Measurements from ENCODE around the gene ARHGEF28. TPM values are rescaled to one million over a fixed set of nuclear protein-coding genes. Genes with fewer than 3 reads are reported as not detected.

The ARHGEF28 gene
- total and polyA plus RNA-seq, 5 experiments from 2014 or later: 0.52 TPM; not detected in 4

- Mint-ChIP-seq H3K27ac (no peak overlapping the region), H3K4me3 (no peak overlapping the region), H3K9me3 (no peaks in the 10 kb centered on the region), H3K36me3 (no peaks in the 10 kb centered on the region), H3K27me3 (peaks cover 7 to 27% (median 11%) of the 10 kb centered on the region in 5 donors), H3K4me1 (no peaks in the 10 kb centered on the region)
- ATAC-seq: no peak
- POLR2A ChIA-PET: no interaction called here
- DNase-seq: no peak
Measured at GRCh38 chr5:73719632-73720031, 93.6 kb downstream of the ARHGEF28 start.

- POLR2A ChIA-PET: no interaction called here
- DNase-seq (no peak), ATAC-seq (no peak)
- Mint-ChIP-seq H3K4me1 (no peaks in the 10 kb centered on the region), H3K27me3 (peaks cover 2 to 29% (median 10%) of the 10 kb centered on the region in 5 donors), H3K4me3 (no peak overlapping the region), H3K9me3 (no peaks in the 10 kb centered on the region), H3K27ac (no peak overlapping the region), H3K36me3 (no peaks in the 10 kb centered on the region)
Measured at GRCh38 chr5:73722231-73722630, 96.2 kb downstream of the ARHGEF28 start.

DNA sequence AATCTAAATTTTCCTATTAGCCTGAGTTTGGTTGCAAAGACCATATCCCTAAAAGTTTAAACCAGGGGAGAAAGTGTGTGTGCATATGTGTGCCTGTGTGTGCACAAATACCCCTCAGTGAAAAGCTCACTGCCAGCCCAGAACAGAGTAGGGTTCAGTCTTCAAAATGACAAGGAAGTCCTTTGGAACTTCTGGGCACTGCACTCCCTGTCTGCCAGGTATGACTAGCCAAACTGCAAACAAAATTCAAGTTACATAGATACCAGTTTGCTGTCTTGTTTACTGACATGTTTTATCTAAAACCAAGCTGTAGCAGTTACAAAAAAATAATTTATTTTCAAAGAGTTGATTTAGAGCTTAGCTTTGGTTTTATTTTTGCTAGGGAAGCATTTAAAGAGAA, 100.1 kb downstream of the ARHGEF28 start:
- Mint-ChIP-seq H3K4me1 (no peaks in the 10 kb centered on the region), H3K27me3 (peaks cover 0 to 7% (median 4%) of the 10 kb centered on the region in 5 donors), H3K27ac (no peak overlapping the region), H3K36me3 (no peaks in the 10 kb centered on the region), H3K4me3 (no peak overlapping the region), H3K9me3 (no peaks in the 10 kb centered on the region)
- ATAC-seq: no peak
- POLR2A ChIA-PET: no interaction called here
- no peak for DNase-seq

DNA sequence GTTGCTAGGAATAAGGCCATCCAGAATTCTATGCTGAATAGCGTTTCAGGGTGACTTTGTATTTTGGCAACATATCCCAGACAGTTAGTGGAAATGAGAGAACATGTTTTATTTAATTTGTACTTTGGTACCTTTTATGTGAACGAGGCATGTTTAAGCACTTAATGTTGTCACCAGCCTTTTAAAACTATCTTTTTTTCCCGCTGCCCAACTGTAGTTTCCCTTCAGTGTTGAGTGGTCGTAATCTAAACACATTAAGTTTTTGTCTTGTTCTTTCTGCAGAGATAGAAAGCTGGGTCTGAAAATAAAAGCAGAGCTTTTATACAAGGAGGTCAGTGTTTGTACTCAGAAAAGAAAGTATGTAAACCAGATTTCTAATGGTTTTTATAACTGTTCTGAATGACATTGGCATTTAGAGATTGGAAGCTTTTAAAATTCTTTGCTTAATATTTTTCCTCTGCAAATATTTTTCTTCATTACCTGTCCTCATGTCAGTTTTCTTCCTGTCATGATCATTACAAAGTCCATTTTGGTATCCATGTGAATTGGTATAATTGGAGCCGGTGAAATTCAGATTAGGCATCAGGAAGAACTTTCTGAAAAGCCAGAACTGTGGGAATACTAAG, 100.7 kb downstream of the ARHGEF28 start:
- Mint-ChIP-seq H3K27ac (no peak overlapping the region), H3K9me3 (no peaks in the 10 kb centered on the region), H3K4me3 (no peak overlapping the region), H3K27me3 (peaks cover 0 to 7% (median 4%) of the 10 kb centered on the region in 5 donors), H3K36me3 (no peaks in the 10 kb centered on the region), H3K4me1 (no peaks in the 10 kb centered on the region)
- no peak for ATAC-seq
- DNase-seq: no peak
- POLR2A ChIA-PET: no interaction called here

GRCh38 chr5:73727470-73727869, 101.5 kb downstream of the ARHGEF28 start:
- Mint-ChIP-seq H3K4me1 (no peaks in the 10 kb centered on the region), H3K27ac (no peak overlapping the region), H3K9me3 (no peaks in the 10 kb centered on the region), H3K4me3 (no peak overlapping the region), H3K36me3 (no peaks in the 10 kb centered on the region), H3K27me3 (peaks cover 0 to 8% (median 6%) of the 10 kb centered on the region in 5 donors)
- POLR2A ChIA-PET: no interaction called here
- DNase-seq (no peak), ATAC-seq (no peak)

GRCh38 chr5:73728493-73729273, 102.7 kb downstream of the ARHGEF28 start:
- no peaks in the 10 kb centered on the region for H3K36me3 Mint-ChIP-seq
- no peak for DNase-seq
- POLR2A ChIA-PET: no interaction called here
- H3K9me3 Mint-ChIP-seq: peaks cover 0 to 1% (median 0%) of the 10 kb centered on the region in 9 donors
- no peaks in the 10 kb centered on the region for H3K4me1 Mint-ChIP-seq
- no peak overlapping the region for H3K27ac Mint-ChIP-seq
- ATAC-seq: no peak
- H3K4me3 Mint-ChIP-seq: no peak overlapping the region
- peaks cover under 1 to 10% (median 7%) of the 10 kb centered on the region in 5 donors for H3K27me3 Mint-ChIP-seq

GRCh38 chr5:73729329-73729728, 103.3 kb downstream of the ARHGEF28 start:
- Mint-ChIP-seq H3K9me3 (peaks cover 0 to 2% (median 0%) of the 10 kb centered on the region in 9 donors), H3K4me3 (no peak overlapping the region), H3K4me1 (no peaks in the 10 kb centered on the region), H3K27me3 (peaks cover 2 to 15% (median 5%) of the 10 kb centered on the region in 5 donors), H3K36me3 (no peaks in the 10 kb centered on the region), H3K27ac (no peak overlapping the region)
- DNase-seq: no peak
- ATAC-seq: no peak
- POLR2A ChIA-PET: no interaction called here

GRCh38 chr5:73732045-73732444, 106.0 kb downstream of the ARHGEF28 start:
- DNase-seq (no peak), ATAC-seq (no peak)
- no peaks in the 10 kb centered on the region for H3K4me1 Mint-ChIP-seq
- peaks cover 6 to 17% (median 8%) of the 10 kb centered on the region in 5 donors for H3K27me3 Mint-ChIP-seq
- no peaks in the 10 kb centered on the region for H3K36me3 Mint-ChIP-seq
- no peak overlapping the region for H3K27ac Mint-ChIP-seq
- no peak overlapping the region for H3K4me3 Mint-ChIP-seq
- POLR2A ChIA-PET: no interaction called here
- H3K9me3 Mint-ChIP-seq: peaks cover 0 to 2% (median 0%) of the 10 kb centered on the region in 9 donors

- Mint-ChIP-seq H3K27me3 (peaks cover 7 to 23% (median 11%) of the 10 kb centered on the region in 5 donors), H3K27ac (no peak overlapping the region), H3K9me3 (peaks cover 0 to 2% (median 0%) of the 10 kb centered on the region in 9 donors), H3K36me3 (no peaks in the 10 kb centered on the region), H3K4me3 (no peak overlapping the region), H3K4me1 (no peaks in the 10 kb centered on the region)
- ATAC-seq (no peak), DNase-seq (no peak)
- POLR2A ChIA-PET: no interaction called here
Measured at GRCh38 chr5:73733219-73733618, 107.2 kb downstream of the ARHGEF28 start.

- Mint-ChIP-seq H3K4me1 (no peaks in the 10 kb centered on the region), H3K4me3 (no peak overlapping the region), H3K27me3 (peaks cover 8 to 26% (median 16%) of the 10 kb centered on the region in 5 donors), H3K36me3 (no peaks in the 10 kb centered on the region), H3K9me3 (peaks cover 0 to 2% (median 0%) of the 10 kb centered on the region in 9 donors), H3K27ac (peak overlapping the region in 1 of 10 donors; percentile 20)
- POLR2A ChIA-PET: no interaction called here
- DNase-seq (no peak), ATAC-seq (no peak)
Measured at GRCh38 chr5:73735032-73735734, 109.2 kb downstream of the ARHGEF28 start.

- H3K4me3 Mint-ChIP-seq: no peak overlapping the region
- H3K9me3 Mint-ChIP-seq: no peaks in the 10 kb centered on the region
- H3K27ac Mint-ChIP-seq: no peak overlapping the region
- POLR2A ChIA-PET: no interaction called here
- DNase-seq (no peak), ATAC-seq (no peak)
- H3K36me3 Mint-ChIP-seq: no peaks in the 10 kb centered on the region
- H3K4me1 Mint-ChIP-seq: no peaks in the 10 kb centered on the region
- H3K27me3 Mint-ChIP-seq: peaks cover 5 to 25% (median 14%) of the 10 kb centered on the region in 5 donors
Measured at GRCh38 chr5:73739650-73740049, 113.7 kb downstream of the ARHGEF28 start.

- ATAC-seq (no peak), DNase-seq (no peak)
- no peaks in the 10 kb centered on the region for H3K4me1 Mint-ChIP-seq
- POLR2A ChIA-PET: no interaction called here
- no peaks in the 10 kb centered on the region for H3K9me3 Mint-ChIP-seq
- H3K27me3 Mint-ChIP-seq: peaks cover 6 to 25% (median 14%) of the 10 kb centered on the region in 5 donors
- no peaks in the 10 kb centered on the region for H3K36me3 Mint-ChIP-seq
- H3K4me3 Mint-ChIP-seq: no peak overlapping the region
- no peak overlapping the region for H3K27ac Mint-ChIP-seq
Measured at GRCh38 chr5:73740274-73740790, 114.3 kb downstream of the ARHGEF28 start.

DNA sequence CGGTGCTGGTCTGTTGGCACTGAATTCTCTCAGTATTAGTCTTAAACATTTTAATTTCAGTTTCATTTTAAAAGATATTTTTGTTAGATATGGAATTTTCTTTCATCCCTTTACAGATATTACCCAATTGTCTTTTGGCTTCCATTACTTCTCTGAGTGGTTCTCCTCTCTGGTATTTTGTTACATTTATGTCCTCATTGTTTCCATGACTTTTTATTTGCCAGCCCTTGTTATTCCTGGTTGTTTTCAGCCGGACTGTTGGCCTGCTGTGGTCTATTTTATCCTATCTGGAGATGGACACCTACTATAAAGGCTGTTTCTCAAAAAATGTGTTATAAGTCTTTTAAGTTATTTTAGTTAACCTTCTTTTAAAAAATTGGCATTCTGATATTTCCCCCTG, 117.2 kb downstream of the ARHGEF28 start:
- ATAC-seq (no peak), DNase-seq (no peak)
- POLR2A ChIA-PET: no interaction called here
- Mint-ChIP-seq H3K4me1 (no peaks in the 10 kb centered on the region), H3K36me3 (no peaks in the 10 kb centered on the region), H3K4me3 (no peak overlapping the region), H3K27me3 (peaks cover 6 to 11% (median 8%) of the 10 kb centered on the region in 5 donors), H3K27ac (no peak overlapping the region), H3K9me3 (peaks cover 0 to 12% (median 0%) of the 10 kb centered on the region in 9 donors)

Data from naive thymus-derived CD8-positive, alpha-beta T cell (primary cell).